HepG2 (cell line): ENCODE results near the gene UTF1.

Experiments used
- FOXM1 ChIP-seq: sonication (generic); formaldehyde crosslinking; IDR thresholded peaks from 2 replicates; pipeline ENCODE4 v1.5.0; 2020; ENCODE audit warnings: missing genetic modification reagents
- GATAD1 ChIP-seq: IDR thresholded peaks from 2 replicates; pipeline ENCODE4 v1.6.1; 2016; ENCODE audit warnings: missing genetic modification reagents, missing compliant biosample characterization
- KLF13 ChIP-seq: sonication (generic); formaldehyde crosslinking; IDR thresholded peaks from 2 replicates; pipeline ENCODE4 v1.4.0; 2020; ENCODE audit warnings: mild to moderate bottlenecking, missing genetic modification reagents
- NR1H2 ChIP-seq: sonication (generic); formaldehyde crosslinking; IDR thresholded peaks from 2 replicates; pipeline ENCODE4 v1.8.1; 2022; ENCODE audit warnings: low read depth, missing genetic modification reagents, borderline replicate concordance
- POLR2A ChIP-seq, 2 experiments: IDR thresholded peaks; 2 replicates each; pipeline ENCODE4 v1.6.1; 2011; ENCODE audit warnings: low read depth in 2 of 2, low read length in 2 of 2, mild to moderate bottlenecking in 1 of 2, moderate library complexity in 1 of 2; ENCODE audit not compliant: insufficient read depth in 1 of 2
- PRPF4 ChIP-seq: fragments of 200-400 bp; formaldehyde crosslinking; IDR thresholded peaks from 2 replicates; pipeline ENCODE4 v1.6.1; 2016; ENCODE audit warnings: low read length, low read depth; ENCODE audit not compliant: poor library complexity, severe bottlenecking
- SCMH1 ChIP-seq: sonication (generic); formaldehyde crosslinking; IDR thresholded peaks from 2 replicates; pipeline ENCODE4 v1.9.0; 2021; ENCODE audit warnings: missing genetic modification reagents, mild to moderate bottlenecking, borderline replicate concordance
- TARDBP ChIP-seq: sonication (generic); formaldehyde crosslinking; IDR thresholded peaks from 2 replicates; pipeline ENCODE4 v1.8.0; 2022; ENCODE audit warnings: mild to moderate bottlenecking, missing genetic modification reagents
- ZFAT ChIP-seq: sonication (generic); formaldehyde crosslinking; conservative IDR thresholded peaks from 2 replicates; pipeline ENCODE4 v1.8.1; 2023; ENCODE audit warnings: missing genetic modification reagents, inconsistent platforms
- ZNF274 ChIP-seq: sonication (generic); formaldehyde crosslinking; IDR thresholded peaks from 2 replicates; pipeline ENCODE4 v1.5.1; 2020; ENCODE audit warnings: mild to moderate bottlenecking, missing genetic modification reagents
- ZNF468 ChIP-seq: sonication (generic); formaldehyde crosslinking; IDR thresholded peaks from 2 replicates; pipeline ENCODE4 v1.8.0; 2022; ENCODE audit warnings: mild to moderate bottlenecking, moderate library complexity, missing genetic modification reagents
- TF ChIP-seq, protein P1 (sequence below): sonication (generic); formaldehyde crosslinking; IDR thresholded peaks from 2 replicates; pipeline ENCODE4 v1.5.0; 2020; ENCODE audit warnings: mild to moderate bottlenecking, missing genetic modification reagents, moderate library complexity
- TF ChIP-seq, protein P2 (sequence below), 2 experiments: IDR thresholded peaks; 2 replicates each; pipeline ENCODE4 v1.6.1; 2011 to 2012; ENCODE audit warnings: low read length in 2 of 2, borderline replicate concordance in 1 of 2, low read depth in 1 of 2, mild to moderate bottlenecking in 1 of 2, moderate library complexity in 1 of 2
- TF ChIP-seq, protein P3 (sequence below): sonication (generic); formaldehyde crosslinking; conservative IDR thresholded peaks from 2 replicates; pipeline ENCODE4 v1.8.1; 2023; ENCODE audit warnings: missing genetic modification reagents

DNA sequence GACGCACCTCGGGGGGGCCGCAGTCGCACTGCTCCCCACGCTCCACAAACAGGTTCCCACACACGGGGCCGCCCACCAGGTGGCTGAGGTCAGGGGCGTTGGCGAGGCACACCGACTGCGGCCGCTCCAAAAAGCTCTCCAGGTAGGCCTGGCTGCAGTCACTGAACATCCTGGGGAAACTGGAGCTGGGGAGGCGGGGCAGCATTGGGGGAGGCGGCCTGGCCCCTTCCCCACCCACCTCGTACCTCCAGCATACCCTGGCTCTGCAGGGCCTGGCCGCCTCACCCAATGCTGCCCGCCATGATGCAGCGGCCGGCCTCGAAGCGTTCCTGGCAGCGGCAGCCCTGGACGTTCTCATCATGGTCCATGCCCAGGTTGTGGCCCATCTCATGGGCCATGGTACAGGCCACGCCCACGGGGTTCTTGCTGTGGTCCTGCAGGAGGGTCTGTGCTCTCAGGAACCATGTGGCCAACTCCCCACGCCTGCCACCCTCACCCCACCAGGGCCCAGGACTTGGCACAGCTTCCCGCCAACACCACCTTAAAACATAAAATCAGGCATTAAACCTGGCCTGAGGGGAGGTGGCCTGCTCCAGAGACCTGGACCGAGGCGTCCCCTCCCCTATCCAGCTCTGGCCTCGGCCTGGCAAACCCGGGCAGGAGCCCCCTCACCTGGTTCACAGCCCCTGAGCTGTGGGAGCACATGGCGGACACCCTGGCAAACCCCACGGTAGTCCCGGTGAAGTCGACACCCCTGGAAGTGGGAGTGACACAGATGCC, 41.7 kb downstream of the UTF1 start:
- TF ChIP-seq, protein P1, sequence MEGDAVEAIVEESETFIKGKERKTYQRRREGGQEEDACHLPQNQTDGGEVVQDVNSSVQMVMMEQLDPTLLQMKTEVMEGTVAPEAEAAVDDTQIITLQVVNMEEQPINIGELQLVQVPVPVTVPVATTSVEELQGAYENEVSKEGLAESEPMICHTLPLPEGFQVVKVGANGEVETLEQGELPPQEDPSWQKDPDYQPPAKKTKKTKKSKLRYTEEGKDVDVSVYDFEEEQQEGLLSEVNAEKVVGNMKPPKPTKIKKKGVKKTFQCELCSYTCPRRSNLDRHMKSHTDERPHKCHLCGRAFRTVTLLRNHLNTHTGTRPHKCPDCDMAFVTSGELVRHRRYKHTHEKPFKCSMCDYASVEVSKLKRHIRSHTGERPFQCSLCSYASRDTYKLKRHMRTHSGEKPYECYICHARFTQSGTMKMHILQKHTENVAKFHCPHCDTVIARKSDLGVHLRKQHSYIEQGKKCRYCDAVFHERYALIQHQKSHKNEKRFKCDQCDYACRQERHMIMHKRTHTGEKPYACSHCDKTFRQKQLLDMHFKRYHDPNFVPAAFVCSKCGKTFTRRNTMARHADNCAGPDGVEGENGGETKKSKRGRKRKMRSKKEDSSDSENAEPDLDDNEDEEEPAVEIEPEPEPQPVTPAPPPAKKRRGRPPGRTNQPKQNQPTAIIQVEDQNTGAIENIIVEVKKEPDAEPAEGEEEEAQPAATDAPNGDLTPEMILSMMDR (CRISPR knock-in tag) = no peak
- no peak for TF ChIP-seq ZNF274 (CRISPR knock-in tag)
- no peak for TF ChIP-seq ZNF468 (CRISPR knock-in tag)
- no peak for TF ChIP-seq TARDBP
- no peak for TF ChIP-seq SCMH1 (CRISPR knock-in tag)
- no peak for TF ChIP-seq PRPF4
- no peak for TF ChIP-seq GATAD1 (CRISPR knock-in tag)
- no peak for TF ChIP-seq FOXM1
- TF ChIP-seq POLR2A (IDR thresholded peaks at IDR 0.05; ENCODE audit: insufficient read depth in 1 of 2, low read depth in 2 of 2, low read length in 2 of 2) = no peak
- TF ChIP-seq KLF13 (CRISPR knock-in tag) = no peak
- no peak for TF ChIP-seq ZFAT (CRISPR knock-in tag)
- TF ChIP-seq, protein P2, sequence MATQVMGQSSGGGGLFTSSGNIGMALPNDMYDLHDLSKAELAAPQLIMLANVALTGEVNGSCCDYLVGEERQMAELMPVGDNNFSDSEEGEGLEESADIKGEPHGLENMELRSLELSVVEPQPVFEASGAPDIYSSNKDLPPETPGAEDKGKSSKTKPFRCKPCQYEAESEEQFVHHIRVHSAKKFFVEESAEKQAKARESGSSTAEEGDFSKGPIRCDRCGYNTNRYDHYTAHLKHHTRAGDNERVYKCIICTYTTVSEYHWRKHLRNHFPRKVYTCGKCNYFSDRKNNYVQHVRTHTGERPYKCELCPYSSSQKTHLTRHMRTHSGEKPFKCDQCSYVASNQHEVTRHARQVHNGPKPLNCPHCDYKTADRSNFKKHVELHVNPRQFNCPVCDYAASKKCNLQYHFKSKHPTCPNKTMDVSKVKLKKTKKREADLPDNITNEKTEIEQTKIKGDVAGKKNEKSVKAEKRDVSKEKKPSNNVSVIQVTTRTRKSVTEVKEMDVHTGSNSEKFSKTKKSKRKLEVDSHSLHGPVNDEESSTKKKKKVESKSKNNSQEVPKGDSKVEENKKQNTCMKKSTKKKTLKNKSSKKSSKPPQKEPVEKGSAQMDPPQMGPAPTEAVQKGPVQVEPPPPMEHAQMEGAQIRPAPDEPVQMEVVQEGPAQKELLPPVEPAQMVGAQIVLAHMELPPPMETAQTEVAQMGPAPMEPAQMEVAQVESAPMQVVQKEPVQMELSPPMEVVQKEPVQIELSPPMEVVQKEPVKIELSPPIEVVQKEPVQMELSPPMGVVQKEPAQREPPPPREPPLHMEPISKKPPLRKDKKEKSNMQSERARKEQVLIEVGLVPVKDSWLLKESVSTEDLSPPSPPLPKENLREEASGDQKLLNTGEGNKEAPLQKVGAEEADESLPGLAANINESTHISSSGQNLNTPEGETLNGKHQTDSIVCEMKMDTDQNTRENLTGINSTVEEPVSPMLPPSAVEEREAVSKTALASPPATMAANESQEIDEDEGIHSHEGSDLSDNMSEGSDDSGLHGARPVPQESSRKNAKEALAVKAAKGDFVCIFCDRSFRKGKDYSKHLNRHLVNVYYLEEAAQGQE (IDR thresholded peaks at IDR 0.05; ENCODE audit: borderline replicate concordance in 1 of 2, low read depth in 1 of 2, low read length in 2 of 2) = no peak
- TF ChIP-seq, protein P3, sequence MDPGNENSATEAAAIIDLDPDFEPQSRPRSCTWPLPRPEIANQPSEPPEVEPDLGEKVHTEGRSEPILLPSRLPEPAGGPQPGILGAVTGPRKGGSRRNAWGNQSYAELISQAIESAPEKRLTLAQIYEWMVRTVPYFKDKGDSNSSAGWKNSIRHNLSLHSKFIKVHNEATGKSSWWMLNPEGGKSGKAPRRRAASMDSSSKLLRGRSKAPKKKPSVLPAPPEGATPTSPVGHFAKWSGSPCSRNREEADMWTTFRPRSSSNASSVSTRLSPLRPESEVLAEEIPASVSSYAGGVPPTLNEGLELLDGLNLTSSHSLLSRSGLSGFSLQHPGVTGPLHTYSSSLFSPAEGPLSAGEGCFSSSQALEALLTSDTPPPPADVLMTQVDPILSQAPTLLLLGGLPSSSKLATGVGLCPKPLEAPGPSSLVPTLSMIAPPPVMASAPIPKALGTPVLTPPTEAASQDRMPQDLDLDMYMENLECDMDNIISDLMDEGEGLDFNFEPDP (CRISPR knock-in tag) = no peak
- no peak for TF ChIP-seq NR1H2 (CRISPR knock-in tag)
